Gastrocnemius medialis (tissue), 4 donors: ENCODE data around the gene TBC1D2.

Experiments used
- CTCF ChIP-seq, 5 experiments: fragments of 450-650 bp in 3 of 5; fragments of 200-600 bp in 2 of 5; sonication (generic) in 2 of 5; IDR thresholded peaks in 4 of 5; conservative IDR thresholded peaks in 1 of 5; 1 replicate in 4 of 5; 2 replicates in 1 of 5; pipeline ENCODE4 v1.5.1; 2016 to 2019; ENCODE audit warnings: antibody characterized with exemption in 5 of 5, mild to moderate bottlenecking in 3 of 5, moderate library complexity in 3 of 5
- POLR2A ChIP-seq, 2 donors: fragments of 450-650 bp; IDR thresholded peaks; one replicate each; pipeline ENCODE4 v1.6.1; 2017; ENCODE audit warnings: antibody characterized with exemption in 2 of 2, mild to moderate bottlenecking in 2 of 2, moderate library complexity in 2 of 2

GRCh38 chr9:98199388-98200033, 55.9 kb downstream of the TBC1D2 start:
- no peak for TF ChIP-seq CTCF (IDR thresholded peaks at IDR 0.05 in 4 of 5, conservative IDR thresholded peaks at IDR 0.05 in 1 of 5)
- no peak for TF ChIP-seq POLR2A (IDR thresholded peaks at IDR 0.05)
